ENCODE data around the gene COL4A2.

DNA sequence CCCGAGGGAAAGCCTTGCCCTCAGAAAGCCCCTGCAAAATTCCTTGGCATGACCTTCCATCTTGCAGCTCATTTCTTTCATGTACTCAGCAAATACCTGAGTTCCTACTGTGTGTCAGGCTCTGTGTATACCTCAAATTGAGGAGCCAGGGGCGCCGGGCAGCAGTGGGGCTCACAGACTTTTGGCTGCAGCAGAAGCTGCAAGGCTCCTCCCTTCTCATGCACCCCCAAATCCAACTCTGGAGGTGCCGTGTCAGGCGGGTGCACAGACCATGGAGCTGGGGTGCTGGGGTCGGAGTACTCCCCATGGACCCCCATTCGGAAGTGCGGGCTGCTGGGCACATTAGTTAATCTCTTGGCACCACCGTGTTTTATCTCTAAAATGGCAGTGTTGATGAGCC lies 72.3 kb downstream of the COL4A2 start:
- TF ChIP-seq EZH2 (IDR thresholded peaks at IDR 0.05; ENCODE audit: low read length): no peak
- TF ChIP-seq, protein P1, sequence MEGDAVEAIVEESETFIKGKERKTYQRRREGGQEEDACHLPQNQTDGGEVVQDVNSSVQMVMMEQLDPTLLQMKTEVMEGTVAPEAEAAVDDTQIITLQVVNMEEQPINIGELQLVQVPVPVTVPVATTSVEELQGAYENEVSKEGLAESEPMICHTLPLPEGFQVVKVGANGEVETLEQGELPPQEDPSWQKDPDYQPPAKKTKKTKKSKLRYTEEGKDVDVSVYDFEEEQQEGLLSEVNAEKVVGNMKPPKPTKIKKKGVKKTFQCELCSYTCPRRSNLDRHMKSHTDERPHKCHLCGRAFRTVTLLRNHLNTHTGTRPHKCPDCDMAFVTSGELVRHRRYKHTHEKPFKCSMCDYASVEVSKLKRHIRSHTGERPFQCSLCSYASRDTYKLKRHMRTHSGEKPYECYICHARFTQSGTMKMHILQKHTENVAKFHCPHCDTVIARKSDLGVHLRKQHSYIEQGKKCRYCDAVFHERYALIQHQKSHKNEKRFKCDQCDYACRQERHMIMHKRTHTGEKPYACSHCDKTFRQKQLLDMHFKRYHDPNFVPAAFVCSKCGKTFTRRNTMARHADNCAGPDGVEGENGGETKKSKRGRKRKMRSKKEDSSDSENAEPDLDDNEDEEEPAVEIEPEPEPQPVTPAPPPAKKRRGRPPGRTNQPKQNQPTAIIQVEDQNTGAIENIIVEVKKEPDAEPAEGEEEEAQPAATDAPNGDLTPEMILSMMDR (optimal IDR thresholded peaks at IDR 0.05 in 1 of 3, IDR thresholded peaks at IDR 0.05 in 1 of 3, conservative IDR thresholded peaks at IDR 0.05 in 1 of 3; ENCODE audit: extremely low read depth in 1 of 3, insufficient read depth in 2 of 3, low read length in 3 of 3): no peak

All from keratinocyte (primary cell).